PC-9 (cell line): Measurements from ENCODE around the gene TMEM242. TPM values are rescaled to one million over a fixed set of nuclear protein-coding genes. Genes with fewer than 3 reads are reported as not detected.

Source experiments
- BruUV-seq: library from RNA; stranded (reverse); fragments of 400-500 nt; replicated peaks from 2 replicates; lab custom pipeline; 2021; lab: Mats Ljungman, UMichigan
- CTCF ChIA-PET: fragments of 300-600 bp; sonication (Branson Sonifier 250); formaldehyde crosslinking; loops from one replicate; lab custom pipeline; 2022; ENCODE audit warnings: antibody characterized with exemption; lab: Charles Lee
- POLR2A ChIA-PET: fragments of 300-600 bp; sonication (Branson Sonifier 250); formaldehyde crosslinking; loops from one replicate; lab custom pipeline; 2022; ENCODE audit warnings: antibody characterized with exemption; ENCODE audit not compliant: unreplicated experiment; lab: Charles Lee
- DNase-seq, 2 experiments: peaks; one replicate each; pipeline versions ENCODE4 v3.0.0 to v3.0.0-alpha.2; 2015 to 2022; ENCODE audit warnings: mixed read lengths in 1 of 2
- H2AFZ ChIP-seq: fragments of 200-600 bp; sonication (generic); 2 replicates; pipeline ENCODE4 v1.8.1; 2017; ENCODE audit warnings: antibody characterized with exemption
- H3F3A ChIP-seq: fragments of 200-600 bp; sonication (generic); 2 replicates; pipeline ENCODE4 v1.8.1; 2017; ENCODE audit warnings: antibody characterized with exemption, mild to moderate bottlenecking, low read depth; ENCODE audit not compliant: insufficient read depth
- H3K27ac ChIP-seq: fragments of 200-600 bp; sonication (generic); 2 replicates; pipeline ENCODE4 v1.6.1; 2016; ENCODE audit warnings: mixed run types
- H3K27me3 ChIP-seq: fragments of 200-600 bp; sonication (generic); 2 replicates; pipeline ENCODE4 v1.6.1; 2016; ENCODE audit warnings: low read depth, mixed run types; ENCODE audit not compliant: insufficient read depth
- H3K36me3 ChIP-seq: fragments of 200-600 bp; sonication (generic); 2 replicates; pipeline ENCODE4 v1.6.1; 2016; ENCODE audit warnings: low read depth, mixed run types
- H3K4me1 ChIP-seq: fragments of 200-600 bp; sonication (generic); replicated peaks from 2 replicates; pipeline ENCODE4 v1.6.1; 2016; ENCODE audit warnings: mixed run types; ENCODE audit not compliant: insufficient read depth
- H3K4me2 ChIP-seq: fragments of 200-600 bp; sonication (generic); 2 replicates; pipeline ENCODE4 v1.6.1; 2017; ENCODE audit warnings: mixed run types
- H3K4me3 ChIP-seq: fragments of 200-600 bp; sonication (generic); 2 replicates; pipeline ENCODE4 v1.6.1; 2016; ENCODE audit warnings: mixed run types
- H3K79me2 ChIP-seq: fragments of 200-600 bp; sonication (generic); 2 replicates; pipeline ENCODE4 v1.6.1; 2017; ENCODE audit warnings: low read depth, mixed run types
- H3K9me2 ChIP-seq: fragments of 200-600 bp; sonication (generic); 2 replicates; pipeline ENCODE4 v1.8.1; 2017; ENCODE audit warnings: mild to moderate bottlenecking; ENCODE audit not compliant: insufficient read depth
- H3K9me3 ChIP-seq: fragments of 200-600 bp; sonication (generic); 2 replicates; pipeline ENCODE4 v1.8.1; 2016; ENCODE audit warnings: low read depth; ENCODE audit not compliant: insufficient read depth
- H4K20me1 ChIP-seq: fragments of 200-600 bp; sonication (generic); 2 replicates; pipeline ENCODE4 v1.8.1; 2017; ENCODE audit not compliant: insufficient read depth
- CTCF ChIP-seq: fragments of 200-600 bp; sonication (generic); conservative IDR thresholded peaks from 2 replicates; pipeline ENCODE4 v1.6.1; 2017; ENCODE audit warnings: mixed run types, antibody characterized with exemption, mild to moderate bottlenecking, moderate library complexity
- EZH2 ChIP-seq: fragments of 200-600 bp; sonication (generic); IDR thresholded peaks from 2 replicates; pipeline ENCODE4 v1.8.0; 2017; ENCODE audit warnings: antibody characterized with exemption, low read depth
- intact Hi-C: fragments of 100-400 bp; cut with micrococcal nuclease; formaldehyde crosslinking; loops from one replicate; pipeline ENCODE4 v1.10.0; 2022; ENCODE audit not compliant: unreplicated experiment
- total RNA-seq: library from RNA; stranded (reverse); gene quantifications from 2 replicates; pipeline ENCODE4 v1.2.3, GENCODE V29; 2021

The TMEM242 gene
- total RNA-seq, 1 experiment from 2014 or later = 8.1 TPM

GRCh38 chr6:157368359-157369049 is 45.2 kb upstream of the TMEM242 start:
- intact Hi-C loops = no loop called here
- H3K27me3 ChIP-seq = no peaks in the 10 kb centered on the region
- H3K27ac ChIP-seq = no peak overlapping the region
- CTCF ChIA-PET = no interaction called here
- H3K4me2 ChIP-seq = no peak overlapping the region
- H3K9me2 ChIP-seq = no peaks in the 10 kb centered on the region
- no peaks in the 10 kb centered on the region for H3K9me3 ChIP-seq
- no peak overlapping the region for H2AFZ ChIP-seq
- H3K4me1 ChIP-seq = no peaks in the 10 kb centered on the region
- H4K20me1 ChIP-seq = no peaks in the 10 kb centered on the region
- no peaks in the 10 kb centered on the region for H3F3A ChIP-seq
- no peaks in the 10 kb centered on the region for H3K79me2 ChIP-seq
- BruUV-seq = no TSS peak
- no peaks in the 10 kb centered on the region for H3K36me3 ChIP-seq
- no peak for TF ChIP-seq EZH2
- no peak for TF ChIP-seq CTCF
- DNase-seq = no peak
- H3K4me3 ChIP-seq = no peak overlapping the region
- POLR2A ChIA-PET = no interaction called here

GRCh38 chr6:157366648-157367047 is 43.3 kb upstream of the TMEM242 start:
- no peaks in the 10 kb centered on the region for H3F3A ChIP-seq
- no peaks in the 10 kb centered on the region for H3K27me3 ChIP-seq
- H3K36me3 ChIP-seq = no peaks in the 10 kb centered on the region
- ChIA-PET CTCF (no interaction called here), POLR2A (no interaction called here)
- intact Hi-C loops = no loop called here
- no peaks in the 10 kb centered on the region for H3K9me2 ChIP-seq
- BruUV-seq = no TSS peak
- H3K79me2 ChIP-seq = no peaks in the 10 kb centered on the region
- H3K9me3 ChIP-seq = no peaks in the 10 kb centered on the region
- no peak overlapping the region for H2AFZ ChIP-seq
- no peak overlapping the region for H3K4me3 ChIP-seq
- H4K20me1 ChIP-seq = no peaks in the 10 kb centered on the region
- H3K4me1 ChIP-seq = no peaks in the 10 kb centered on the region
- TF ChIP-seq EZH2 = no peak
- TF ChIP-seq CTCF = no peak
- DNase-seq = no peak
- H3K27ac ChIP-seq = no peak overlapping the region
- no peak overlapping the region for H3K4me2 ChIP-seq

- ChIA-PET POLR2A (interaction anchor here (0.7 kb wide), 1 partner anchor 11 kb away, joined by 3 read pairs; no protein-coding TSS in a partner anchor), CTCF (no interaction called here)
- Histone ChIP-seq H3K79me2 (no peaks in the 10 kb centered on the region), H2AFZ (no peak overlapping the region), H3K4me3 (no peak overlapping the region), H3K9me3 (no peaks in the 10 kb centered on the region), H4K20me1 (no peaks in the 10 kb centered on the region), H3K9me2 (no peaks in the 10 kb centered on the region), H3K4me2 (no peak overlapping the region), H3K4me1 (no peaks in the 10 kb centered on the region), H3K27me3 (no peaks in the 10 kb centered on the region), H3K36me3 (no peaks in the 10 kb centered on the region), H3F3A (no peaks in the 10 kb centered on the region), H3K27ac (no peak overlapping the region)
- DNase-seq = no peak
- BruUV-seq = no TSS peak
- TF ChIP-seq EZH2 = no peak
- TF ChIP-seq CTCF = no peak
- intact Hi-C loops = no loop called here
These were observed 41.4 kb upstream of the TMEM242 start for GRCh38 chr6:157364705-157365104.
